Fibroblast of upper back skin (primary cell): Measurements from ENCODE around the gene CARD10.

Experiments
- DNase-seq: peaks from one replicate; pipeline ENCODE4 v3.0.0-alpha.2; 2013

Gene CARD10

DNA sequence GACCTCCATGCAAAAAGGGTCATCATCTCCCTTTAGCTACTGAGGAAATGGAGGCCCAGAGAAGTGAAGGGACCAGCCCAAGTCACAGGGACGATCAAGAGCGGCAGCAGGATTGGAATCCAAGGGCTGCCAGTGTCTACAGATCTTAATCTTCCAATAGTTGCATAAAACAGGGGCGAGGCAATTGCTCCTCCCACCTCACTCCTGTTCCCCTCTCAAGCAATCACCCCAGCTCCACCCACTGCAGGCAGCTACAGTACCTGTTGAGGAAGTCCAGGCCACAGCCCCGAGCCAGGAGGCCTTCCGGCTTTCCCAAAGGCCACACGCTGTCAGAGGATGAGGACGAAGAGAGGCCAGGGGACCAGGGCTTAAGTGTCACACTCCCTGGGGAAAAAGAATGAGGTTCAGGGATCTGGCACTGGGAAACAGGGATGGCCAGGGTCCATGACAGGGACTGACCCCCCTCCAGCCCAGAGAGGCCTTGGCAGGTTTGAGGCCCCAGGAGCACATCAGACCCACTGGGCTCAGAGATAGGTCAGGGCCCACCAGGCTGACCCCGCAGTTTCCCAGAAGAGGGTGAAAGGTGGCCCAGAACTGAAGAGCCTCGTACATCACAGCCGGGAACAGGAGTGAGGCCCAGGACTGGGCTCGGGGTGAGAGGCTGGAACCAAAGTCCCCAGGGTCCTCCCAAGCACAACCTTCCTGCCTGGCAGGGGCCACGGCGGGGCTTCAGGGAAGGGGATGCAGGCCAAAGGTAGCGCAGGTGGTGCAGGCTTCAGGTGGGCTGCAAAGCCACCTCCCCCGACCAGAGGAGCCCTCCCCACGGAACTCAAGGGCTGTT lies 16.7 kb downstream of the CARD10 start:
- DNase-seq, result no peak

GRCh38 chr22:37501610-37502341 lies 17.4 kb downstream of the CARD10 start:
- DNase-seq, result peak; percentile 79

DNA sequence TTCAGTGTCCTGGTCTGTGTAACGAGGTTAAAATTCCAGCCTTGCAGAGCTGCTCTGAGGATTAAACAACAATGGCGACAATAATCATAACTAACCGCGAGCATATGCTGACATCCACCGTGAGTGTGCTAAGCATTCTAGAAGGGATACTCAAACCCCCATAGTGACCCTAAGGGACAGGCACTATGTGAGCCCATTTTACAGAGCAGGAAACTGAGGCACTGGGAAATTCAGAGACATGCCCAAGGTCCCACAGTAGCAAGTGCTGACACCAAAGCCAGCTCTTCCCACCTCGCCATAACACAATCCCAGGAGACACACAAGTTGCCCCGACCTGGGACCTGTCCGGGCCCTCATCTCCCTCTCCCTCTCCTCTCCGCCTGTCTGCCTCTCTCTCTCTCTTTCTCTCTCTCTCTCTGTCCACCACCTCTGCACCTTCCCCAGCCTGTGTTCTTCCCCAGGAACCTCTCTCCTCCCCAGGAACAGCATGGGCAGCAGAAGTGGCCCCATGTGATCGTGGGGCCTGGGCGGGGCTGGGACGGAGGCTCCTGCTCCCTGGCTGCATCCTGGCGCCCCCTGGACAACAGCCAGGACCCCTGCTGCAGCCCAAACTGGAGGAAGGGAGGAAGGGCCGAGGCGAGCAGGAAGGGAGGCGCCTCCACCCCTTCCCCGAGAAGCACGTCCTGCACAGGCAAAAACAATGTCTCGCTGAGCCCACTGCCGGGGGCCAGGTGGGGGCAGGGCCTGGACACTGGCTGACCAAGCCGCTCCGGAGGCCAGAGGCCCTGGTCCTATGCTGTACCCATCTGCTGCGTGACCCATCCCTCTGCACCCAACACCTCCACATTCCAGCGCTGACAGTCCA lies 18.2 kb downstream of the CARD10 start:
- DNase-seq, result no peak

DNA sequence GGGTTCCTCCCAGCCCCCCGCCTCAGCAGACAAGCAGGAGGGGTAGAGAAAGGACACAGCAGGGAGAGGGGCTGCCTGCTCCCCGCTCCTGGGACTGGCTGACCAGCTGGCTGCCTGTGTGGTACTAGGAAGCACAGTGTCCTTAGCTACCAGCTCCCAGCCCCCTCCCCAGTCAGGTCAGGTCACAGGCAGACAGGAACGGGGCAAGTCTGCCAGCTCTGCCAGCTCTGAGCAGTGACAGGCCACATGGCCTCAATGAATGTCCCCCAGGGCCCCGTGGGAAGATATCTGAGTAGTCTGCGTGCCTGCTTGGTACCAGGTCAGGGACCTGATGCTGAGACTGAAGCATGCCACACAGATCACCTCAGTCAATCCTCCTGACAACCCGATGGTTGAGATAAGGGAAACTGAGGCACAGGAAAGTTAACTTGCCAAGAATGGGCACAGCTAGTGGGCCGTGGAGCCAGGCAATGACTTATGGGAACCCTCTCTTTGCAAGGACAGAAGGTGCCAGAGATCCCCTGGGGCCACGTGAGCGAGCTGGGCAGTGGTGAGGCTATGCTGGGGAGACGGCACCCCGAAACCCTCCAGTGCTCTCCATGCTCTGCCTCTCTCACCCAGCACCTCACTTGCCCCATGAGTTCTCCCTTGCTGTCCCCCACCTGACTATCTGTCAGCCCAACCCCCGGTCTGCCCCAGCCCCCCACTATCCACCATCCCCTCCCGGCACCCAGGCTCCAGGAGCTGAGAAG lies 19.2 kb downstream of the CARD10 start:
- no peak for DNase-seq

GRCh38 chr22:37499027-37499707 lies 20.0 kb downstream of the CARD10 start:
- no peak for DNase-seq

DNA sequence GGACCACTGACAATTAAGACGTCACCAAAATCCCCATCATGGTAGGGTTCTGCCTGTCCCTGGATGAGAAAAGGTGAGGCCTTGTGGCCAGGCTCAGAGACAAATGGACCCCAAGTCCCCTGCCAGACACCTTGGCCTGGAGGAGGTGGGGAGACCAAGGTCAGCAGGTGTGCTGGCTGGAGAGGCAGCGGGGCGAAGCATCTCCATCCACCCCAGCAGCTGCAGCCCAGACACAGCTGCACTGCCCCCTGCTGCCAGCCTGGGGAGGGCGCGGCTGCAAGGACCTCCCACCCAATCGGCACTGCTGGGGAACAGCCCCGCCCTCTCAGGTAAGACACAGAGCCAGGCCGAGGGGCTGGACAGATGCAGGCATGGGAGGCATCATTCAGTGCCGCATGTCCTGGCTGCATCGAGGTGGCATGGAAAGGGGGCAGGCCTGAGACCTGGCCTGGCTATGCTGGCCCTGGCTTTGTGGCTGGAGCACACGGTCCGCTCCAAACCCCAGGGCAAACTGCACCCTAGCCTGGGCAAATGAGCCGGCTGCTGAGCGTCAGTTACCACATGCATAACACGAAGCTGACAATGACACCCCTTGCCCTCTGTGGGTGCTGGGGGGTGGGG lies 20.8 kb downstream of the CARD10 start:
- DNase-seq, result no peak

- DNase-seq, result peak; percentile 95
Observed at GRCh38 chr22:37497062-37497599, 22.1 kb downstream of the CARD10 start.

- DNase-seq, result peak; percentile 74
Observed at GRCh38 chr22:37496651-37497050, 22.6 kb downstream of the CARD10 start.

DNA sequence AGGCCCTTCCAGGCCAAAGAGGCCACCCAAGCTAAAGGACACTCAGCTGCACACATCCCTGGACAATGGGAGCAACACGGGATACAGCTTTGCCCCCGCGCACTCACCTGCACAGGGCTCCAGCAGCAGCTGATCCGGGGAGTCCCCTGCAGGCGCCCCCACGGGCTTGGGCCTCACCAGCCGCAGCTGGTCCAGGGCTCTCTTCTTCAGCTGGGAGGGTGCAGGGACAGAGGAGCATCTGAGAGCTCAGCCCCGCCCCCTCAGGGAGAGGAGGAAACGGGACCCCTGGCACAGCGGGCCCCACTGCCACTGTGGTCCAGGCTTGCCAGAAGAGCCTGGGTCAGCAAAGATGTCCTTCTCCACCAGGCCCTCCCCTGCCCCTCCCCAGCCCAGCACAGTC lies 25.2 kb downstream of the CARD10 start:
- DNase-seq, result no peak

GRCh38 chr22:37492428-37493344 lies 26.5 kb downstream of the CARD10 start:
- DNase-seq, result peak; percentile 40

GRCh38 chr22:37491559-37492427 lies 27.4 kb downstream of the CARD10 start:
- no peak for DNase-seq

GRCh38 chr22:37491106-37491505 lies 28.1 kb downstream of the CARD10 start:
- DNase-seq, result no peak

DNA sequence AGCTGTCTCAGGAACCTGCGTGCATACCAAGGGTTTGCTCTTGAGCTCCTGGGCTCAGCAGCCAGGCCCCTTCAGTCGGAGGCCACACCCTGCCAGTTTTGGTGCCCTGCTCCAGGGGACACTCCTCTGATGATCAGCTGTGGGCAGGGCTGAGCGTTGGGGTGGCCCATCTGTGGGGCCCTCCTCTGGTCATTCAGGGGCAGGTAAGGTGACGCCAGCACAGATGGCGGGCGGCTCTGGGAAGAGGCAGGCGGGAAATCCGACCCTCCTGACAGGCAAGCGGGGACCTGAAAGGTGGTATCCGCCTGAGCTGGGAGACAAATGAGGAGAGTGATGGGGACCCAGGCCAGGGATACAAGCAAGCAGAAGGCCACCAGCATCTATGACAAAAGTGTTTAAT lies 29.2 kb downstream of the CARD10 start:
- DNase-seq, result no peak

- no peak for DNase-seq
Observed at GRCh38 chr22:37488337-37489135, 30.7 kb downstream of the CARD10 start.

GRCh38 chr22:37487571-37487970 lies 31.6 kb downstream of the CARD10 start:
- no peak for DNase-seq

- no peak for DNase-seq
Observed at GRCh38 chr22:37487129-37487528, 32.1 kb downstream of the CARD10 start.

- no peak for DNase-seq
Observed at GRCh38 chr22:37486224-37486845, 32.9 kb downstream of the CARD10 start, which contains the start of gene MFNG. TSS of gene MFNG (minus strand) at chr22:37486384. CDS start at chr22:37486177, 207 bp downstream.
